Measurements from ENCODE around the gene RASA3.
A peak's percentile ranks its signal among the peaks of the same experiment; 100 is the strongest.
"Not testable (repeated sequence)": the region's sequence is repeated elsewhere in the genome, so short reads cannot be mapped to it uniquely, and the experiment has no call there.

Gene RASA3

DNA sequence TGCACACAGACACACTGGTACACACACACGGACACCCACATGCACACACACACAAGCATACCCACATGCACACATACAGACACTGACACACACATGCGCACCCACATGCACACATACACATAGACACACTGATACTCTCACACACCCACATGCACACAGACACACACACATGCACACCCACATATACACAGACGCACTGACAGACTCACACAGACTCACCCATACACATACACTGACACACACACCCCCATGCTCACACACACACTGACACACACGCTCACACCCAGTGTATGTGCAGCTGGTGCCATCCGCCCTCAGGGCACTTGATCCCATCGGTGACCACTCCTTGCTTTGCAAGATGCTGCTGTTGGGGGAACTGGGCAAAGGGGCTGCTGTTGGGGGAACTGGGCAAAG, 9.7 kb upstream of the RASA3 start:
- no peak for DNase-seq

GRCh38 chr13:114141261-114141996, 9.0 kb upstream of the RASA3 start:
- DNase-seq: no peak

DNA sequence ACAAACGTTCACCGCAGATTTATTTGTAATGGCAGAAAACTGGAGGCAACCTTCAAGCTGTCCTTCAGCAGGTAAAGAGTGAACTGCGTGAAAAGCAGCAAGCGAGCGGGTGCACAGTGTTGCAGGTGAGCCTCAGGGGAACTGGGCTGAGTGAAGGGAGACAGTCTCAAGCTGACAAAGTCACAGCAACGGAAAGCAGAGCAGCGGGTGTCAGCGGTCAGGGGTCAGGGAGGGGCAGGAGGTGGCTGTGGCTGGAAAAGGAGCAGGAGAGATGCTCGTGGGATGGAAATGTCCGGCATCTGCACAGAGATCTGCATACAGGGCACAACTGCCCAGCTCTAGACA, 8.5 kb upstream of the RASA3 start:
- DNase-seq: no peak

GRCh38 chr13:114140131-114140905, 7.9 kb upstream of the RASA3 start:
- no peak for DNase-seq

DNA sequence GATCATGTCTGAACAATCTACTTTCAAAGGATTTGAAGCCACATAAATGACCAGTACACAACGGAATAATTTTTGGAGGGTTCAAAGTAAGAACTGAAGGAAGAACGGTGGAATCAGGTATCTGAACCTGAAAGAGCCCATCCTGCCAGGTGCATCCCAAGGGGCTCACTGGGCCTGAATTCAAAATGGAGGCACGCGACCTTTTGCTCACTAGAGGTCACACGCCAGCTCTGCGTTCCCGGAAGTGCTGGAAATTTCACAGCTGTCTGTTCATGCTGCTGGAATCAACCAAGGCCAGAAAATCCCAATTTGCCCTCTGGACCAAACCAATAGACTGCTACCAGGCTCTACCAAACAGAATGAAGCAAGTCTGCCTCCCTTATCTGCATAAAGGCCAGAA, 4.2 kb upstream of the RASA3 start:
- no peak for DNase-seq

DNA sequence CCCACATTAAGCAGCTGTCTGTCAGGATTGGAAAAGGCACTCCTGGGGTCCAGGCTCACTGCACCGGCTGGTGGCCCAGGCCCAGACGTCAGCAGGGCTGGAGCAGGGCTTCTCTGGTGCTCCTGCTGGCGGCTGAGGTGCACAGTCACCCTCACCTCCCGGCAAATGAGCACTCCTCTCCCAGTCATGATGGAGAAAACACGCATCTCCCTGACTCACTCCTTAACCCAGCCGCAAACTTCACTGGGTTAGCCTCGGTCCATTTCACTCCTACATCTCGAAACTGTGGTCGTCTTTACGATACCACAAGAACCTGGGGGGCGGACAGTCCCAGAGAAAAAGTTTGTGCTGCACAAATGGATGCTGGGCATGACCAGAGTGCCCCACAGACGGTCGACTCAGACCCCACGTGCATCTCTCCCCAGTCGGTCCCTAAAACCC, 3.3 kb upstream of the RASA3 start:
- no peak for DNase-seq

GRCh38 chr13:114134944-114135610, 2.7 kb upstream of the RASA3 start:
- DNase-seq: no peak

- DNase-seq: no peak
Measured at GRCh38 chr13:114134111-114134943, 1.9 kb upstream of the RASA3 start.

- DNase-seq: not testable (repeated sequence)
Measured at GRCh38 chr13:114133552-114133951, 1.1 kb upstream of the RASA3 start.

DNA sequence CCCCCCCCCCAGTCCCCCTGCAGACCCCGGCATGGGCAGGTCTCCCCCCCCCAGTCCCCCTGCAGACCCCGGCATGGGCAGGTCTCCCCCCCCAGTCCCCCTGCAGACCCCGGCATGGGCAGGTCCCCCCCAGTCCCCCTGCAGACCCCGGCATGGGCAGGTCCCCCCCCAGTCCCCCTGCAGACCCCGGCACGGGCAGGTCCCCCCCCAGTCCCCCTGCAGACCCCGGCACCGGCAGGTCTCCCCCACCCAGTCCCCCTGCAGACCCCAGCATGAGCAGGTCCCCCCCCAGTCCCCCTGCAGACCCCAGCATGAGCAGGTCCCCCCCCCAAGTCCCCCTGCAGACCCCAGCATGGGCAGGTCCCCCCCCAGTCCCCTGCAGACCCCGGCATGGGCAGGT, 703 bp upstream of the RASA3 start:
- DNase-seq: not testable (repeated sequence)

GRCh38 chr13:114131583-114132418, 622 bp downstream of the RASA3 start:
- DNase-seq: peak; percentile 33

DNA sequence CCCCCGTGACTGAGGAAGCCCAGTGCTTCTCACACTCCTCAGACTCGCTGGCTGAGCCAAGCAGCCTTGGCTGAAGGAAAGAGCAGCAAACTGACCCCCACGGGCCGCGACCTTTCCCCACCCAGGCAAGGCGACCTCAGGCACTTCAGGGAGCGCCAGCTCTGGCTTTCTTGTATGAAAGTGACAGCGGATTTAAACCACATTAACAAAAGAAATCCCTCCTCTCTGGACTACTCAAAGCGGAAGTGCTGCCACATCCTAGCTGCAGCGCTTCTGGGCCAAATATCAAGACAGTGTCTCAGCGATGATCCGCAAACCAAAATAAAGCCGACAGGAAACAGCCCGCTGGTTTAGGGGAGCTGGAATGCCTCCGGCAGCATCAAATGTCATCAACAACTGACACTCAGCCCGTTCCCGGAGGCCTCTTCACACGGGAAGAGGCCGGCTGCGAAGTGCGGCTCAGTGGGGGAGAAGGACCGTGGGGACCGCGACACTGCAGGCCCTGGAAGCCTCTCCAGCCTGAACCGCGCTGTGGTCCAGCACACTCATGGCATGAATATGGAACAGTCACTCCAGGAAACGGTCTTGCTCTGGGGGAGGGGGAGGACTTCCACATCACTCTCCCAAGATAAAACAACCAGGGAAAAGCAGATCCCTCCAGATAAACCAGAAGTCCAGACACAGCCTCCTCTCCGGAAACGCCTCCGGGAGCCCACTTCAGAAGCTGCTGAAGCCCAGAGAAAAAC, 1.4 kb downstream of the RASA3 start:
- peak; percentile 99 for DNase-seq

- DNase-seq: no peak
Measured at GRCh38 chr13:114130131-114130836, 2.1 kb downstream of the RASA3 start.

DNA sequence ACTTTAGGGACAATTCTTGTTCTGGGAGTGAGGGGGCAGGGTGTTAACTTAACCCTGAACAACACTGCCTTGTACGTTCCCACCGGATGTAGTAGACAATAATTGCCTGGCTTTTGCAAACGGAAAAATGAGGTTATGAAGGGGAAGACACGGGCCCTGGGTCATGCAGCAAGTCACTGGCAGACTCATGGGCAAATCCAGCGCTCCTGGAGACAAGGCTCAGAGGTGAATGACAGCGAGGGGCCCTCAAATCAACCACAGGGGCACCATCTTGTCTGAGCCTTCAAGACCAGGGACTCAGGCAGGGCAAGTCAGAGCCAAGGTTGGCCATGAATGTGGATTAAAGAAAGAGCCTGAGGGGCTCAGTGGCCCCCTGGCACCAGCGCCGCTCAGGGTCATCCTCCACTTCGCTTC, 2.8 kb downstream of the RASA3 start:
- DNase-seq: no peak

DNA sequence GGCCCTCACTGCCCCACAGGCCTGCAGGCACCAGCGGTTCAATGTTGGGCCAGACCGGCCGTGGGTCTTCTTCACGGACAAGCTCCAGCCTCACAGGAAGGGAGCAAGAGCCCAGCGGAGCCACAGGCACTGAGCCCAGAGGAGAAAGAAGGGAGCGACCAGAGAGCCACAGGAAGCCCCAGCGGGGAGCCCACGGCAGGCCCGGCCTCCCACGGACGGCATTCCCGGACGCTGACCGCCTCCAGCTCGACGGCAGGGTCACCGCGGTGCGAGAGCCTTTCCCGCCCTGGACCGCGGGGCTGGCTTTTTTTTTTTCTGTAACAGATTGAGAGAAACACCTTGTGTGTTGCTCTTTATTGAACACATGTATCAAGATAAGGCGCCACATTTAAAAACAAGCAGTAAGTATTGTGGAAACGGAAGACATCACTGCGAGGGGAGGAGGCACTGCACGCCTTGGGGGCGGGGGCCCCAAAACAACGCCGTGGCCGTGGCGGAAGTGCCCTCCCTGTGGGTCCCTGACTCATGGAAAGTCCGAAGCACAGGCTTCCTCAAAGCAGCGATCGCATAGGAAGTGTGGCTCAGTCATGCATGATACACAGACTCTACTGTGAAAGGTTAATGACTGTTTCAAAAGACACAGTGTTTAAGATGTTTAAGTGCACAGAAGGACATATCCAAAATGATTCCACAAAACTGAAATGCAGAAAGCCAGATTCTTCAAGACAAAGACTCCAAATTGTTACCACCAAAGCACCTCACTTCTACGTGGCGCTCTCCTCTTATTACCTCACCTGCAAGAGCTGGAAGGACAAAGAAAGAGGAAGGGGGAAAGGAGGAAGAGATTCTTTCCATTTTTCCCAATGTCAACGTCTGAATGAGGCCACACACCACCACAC, 3.5 kb downstream of the RASA3 start:
- peak; percentile 92 for DNase-seq

- DNase-seq: no peak
Measured at GRCh38 chr13:114128348-114128623, 4.1 kb downstream of the RASA3 start.

GRCh38 chr13:114127473-114128347, 4.7 kb downstream of the RASA3 start:
- DNase-seq: no peak

DNA sequence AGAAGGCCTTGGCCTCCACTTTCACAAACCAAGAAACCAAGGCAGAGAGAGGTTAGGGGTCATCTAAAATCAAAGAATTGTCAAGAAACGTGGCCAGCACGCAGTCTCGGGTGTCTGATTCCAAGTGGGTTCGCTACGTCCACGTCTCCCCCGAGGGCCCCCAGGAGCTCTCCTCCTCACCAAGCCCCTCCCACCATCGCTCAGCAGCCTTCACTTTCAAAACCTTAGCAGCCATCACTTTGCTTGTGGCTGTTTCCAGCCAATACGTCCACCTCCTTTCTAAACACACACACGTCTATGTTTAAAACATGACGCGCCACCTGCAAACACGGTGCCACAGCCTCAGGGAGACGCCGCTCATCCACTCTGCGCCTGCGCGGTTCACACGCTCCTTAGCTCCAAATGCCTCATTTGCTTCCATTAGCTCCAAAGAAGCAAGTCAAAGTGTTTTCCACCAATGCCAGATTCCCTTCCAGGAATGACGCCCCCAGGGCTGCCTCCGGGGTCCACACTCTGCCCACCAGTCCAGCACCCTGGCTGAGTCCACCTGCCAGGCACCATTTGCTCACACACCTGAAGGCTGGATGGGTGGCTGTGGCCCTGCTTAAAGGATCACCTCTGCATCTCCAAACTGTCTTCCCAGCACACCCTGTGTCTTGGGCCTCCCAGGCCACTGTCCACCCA, 5.5 kb downstream of the RASA3 start:
- no peak for DNase-seq

All from fibroblast of skin of back (primary cell).